Measurements from ENCODE around the gene ADRA2B.

ADRA2B gene

GRCh38 chr2:96136129-96136720, 19.9 kb upstream of the ADRA2B start:
- Histone ChIP-seq H3K4me1 (ENCODE audit: control insufficient read depth, insufficient read depth, low read length) (no peaks in the 10 kb centered on the region), H3K4me3 (ENCODE audit: insufficient read depth, low read depth, low read length) (no peak overlapping the region), H3K9me3 (ENCODE audit: control insufficient read depth, low read length) (no peaks in the 10 kb centered on the region), H3K36me3 (ENCODE audit: control insufficient read depth, insufficient read depth, low read length) (no peaks in the 10 kb centered on the region), H3K27ac (ENCODE audit: insufficient read depth, low read depth, low read length, poor library complexity, severe bottlenecking) (no peak overlapping the region), H3K27me3 (ENCODE audit: control insufficient read depth, insufficient read depth, low read length, poor library complexity, severe bottlenecking) (no peaks in the 10 kb centered on the region)
- 91 to 92% methylated on average over 8 of the region's 8 CpGs for WGBS, 2 experiments

GRCh38 chr2:96135621-96136020, 19.2 kb upstream of the ADRA2B start:
- Histone ChIP-seq H3K27ac (ENCODE audit: insufficient read depth, low read depth, low read length, poor library complexity, severe bottlenecking) (no peak overlapping the region), H3K9me3 (ENCODE audit: control insufficient read depth, low read length) (no peaks in the 10 kb centered on the region), H3K4me3 (ENCODE audit: insufficient read depth, low read depth, low read length) (no peak overlapping the region), H3K36me3 (ENCODE audit: control insufficient read depth, insufficient read depth, low read length) (no peaks in the 10 kb centered on the region), H3K27me3 (ENCODE audit: control insufficient read depth, insufficient read depth, low read length, poor library complexity, severe bottlenecking) (no peaks in the 10 kb centered on the region), H3K4me1 (ENCODE audit: control insufficient read depth, insufficient read depth, low read length) (no peaks in the 10 kb centered on the region)
- 84 to 89% methylated on average over 5 of the region's 5 CpGs for WGBS, 2 experiments

GRCh38 chr2:96135171-96135570, 18.8 kb upstream of the ADRA2B start:
- H3K4me1 ChIP-seq (ENCODE audit: control insufficient read depth, insufficient read depth, low read length): no peaks in the 10 kb centered on the region
- WGBS, 2 experiments: 90 to 91% methylated on average over 9 of the region's 9 CpGs
- no peak overlapping the region for H3K27ac ChIP-seq (ENCODE audit: insufficient read depth, low read depth, low read length, poor library complexity, severe bottlenecking)
- no peaks in the 10 kb centered on the region for H3K36me3 ChIP-seq (ENCODE audit: control insufficient read depth, insufficient read depth, low read length)
- no peaks in the 10 kb centered on the region for H3K9me3 ChIP-seq (ENCODE audit: control insufficient read depth, low read length)
- H3K27me3 ChIP-seq (ENCODE audit: control insufficient read depth, insufficient read depth, low read length, poor library complexity, severe bottlenecking): no peaks in the 10 kb centered on the region
- no peak overlapping the region for H3K4me3 ChIP-seq (ENCODE audit: insufficient read depth, low read depth, low read length)

- 90 to 93% methylated on average over 11 of the region's 11 CpGs for WGBS, 2 experiments
- no peak overlapping the region for H3K27ac ChIP-seq (ENCODE audit: insufficient read depth, low read depth, low read length, poor library complexity, severe bottlenecking)
- no peaks in the 10 kb centered on the region for H3K36me3 ChIP-seq (ENCODE audit: control insufficient read depth, insufficient read depth, low read length)
- H3K9me3 ChIP-seq (ENCODE audit: control insufficient read depth, low read length): no peaks in the 10 kb centered on the region
- H3K27me3 ChIP-seq (ENCODE audit: control insufficient read depth, insufficient read depth, low read length, poor library complexity, severe bottlenecking): no peaks in the 10 kb centered on the region
- H3K4me3 ChIP-seq (ENCODE audit: insufficient read depth, low read depth, low read length): no peak overlapping the region
- no peaks in the 10 kb centered on the region for H3K4me1 ChIP-seq (ENCODE audit: control insufficient read depth, insufficient read depth, low read length)
Measured at GRCh38 chr2:96134421-96134820, 18.1 kb upstream of the ADRA2B start.

DNA sequence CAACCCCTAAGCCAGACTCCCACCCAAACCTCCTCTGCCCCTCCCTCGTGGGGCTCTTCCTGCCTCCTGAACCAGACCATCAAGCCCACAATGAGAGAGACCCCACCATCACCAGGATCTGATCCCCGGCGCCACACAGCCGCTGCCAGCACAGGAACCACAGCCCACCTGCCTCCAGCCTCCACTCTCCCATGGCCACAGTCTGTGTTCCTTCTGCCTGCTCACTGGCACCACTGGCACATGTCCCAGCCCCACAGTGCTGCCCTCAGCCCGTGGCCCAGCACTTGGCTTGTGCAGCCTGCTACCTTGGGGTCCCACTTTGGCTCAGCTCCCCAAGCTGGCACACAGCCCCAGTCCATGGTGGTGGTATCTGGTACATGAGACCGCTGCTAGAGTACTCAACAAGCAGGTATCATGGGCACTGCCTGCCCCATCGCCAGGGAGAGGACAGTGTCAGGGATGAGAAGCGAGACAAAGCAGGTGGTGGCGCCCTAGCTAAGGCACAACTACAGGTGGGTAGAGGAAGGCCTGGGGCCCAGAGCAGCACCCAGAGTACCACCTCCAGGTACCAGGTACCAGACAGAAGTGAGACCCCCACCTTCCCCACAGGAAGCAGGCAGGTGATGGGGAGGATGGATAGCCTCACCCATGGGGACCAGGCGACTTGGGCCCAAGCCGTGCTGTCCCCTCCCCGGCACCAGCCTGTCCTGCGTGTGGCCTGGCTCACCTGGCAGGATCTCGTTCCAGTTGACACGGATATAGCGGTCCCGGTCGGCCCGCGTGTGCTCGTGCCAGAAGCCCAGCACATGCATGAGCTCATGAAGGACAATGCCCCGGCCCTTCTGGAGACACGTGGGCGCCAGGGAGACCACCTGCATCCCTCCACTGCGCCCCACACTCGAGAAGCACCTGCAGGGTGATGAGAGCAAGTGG, 15.7 kb upstream of the ADRA2B start:
- WGBS, 2 experiments: 93% methylated on average over 26 of the region's 26 CpGs
- H3K4me3 ChIP-seq (ENCODE audit: insufficient read depth, low read depth, low read length): no peak overlapping the region

DNA sequence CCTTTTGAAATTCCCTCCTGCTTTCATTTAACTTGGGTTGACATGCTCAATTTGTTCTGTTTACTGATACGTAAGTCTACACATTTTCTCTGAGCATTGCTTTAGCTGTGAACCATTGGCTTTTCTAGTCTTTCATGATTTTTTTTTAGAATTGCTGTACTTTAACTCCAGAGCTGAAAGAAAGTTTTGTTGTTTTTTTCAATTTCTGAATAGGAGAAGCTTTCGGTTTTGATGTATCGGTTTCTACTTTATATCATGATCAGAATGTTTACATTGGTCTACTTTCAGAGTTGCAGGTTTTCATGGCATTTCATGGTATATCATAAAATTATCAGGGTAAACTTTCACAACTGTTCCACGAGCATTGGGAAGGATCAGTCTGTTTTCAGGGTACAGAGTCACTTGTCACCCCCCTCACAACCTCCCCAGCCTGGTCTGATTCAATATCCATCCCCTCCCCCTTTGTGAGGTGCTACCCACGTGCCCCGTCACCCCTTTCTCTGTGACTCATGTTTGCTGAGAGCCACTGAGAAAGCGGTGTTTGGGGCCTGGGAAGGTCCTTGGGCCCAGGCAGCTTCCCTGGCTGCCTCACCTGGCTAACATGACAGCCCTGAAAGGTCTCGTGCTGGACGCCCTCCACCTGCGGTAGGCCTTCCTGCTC, 14.9 kb upstream of the ADRA2B start:
- H3K9me3 ChIP-seq (ENCODE audit: control insufficient read depth, low read length): no peaks in the 10 kb centered on the region
- H3K27me3 ChIP-seq (ENCODE audit: control insufficient read depth, insufficient read depth, low read length, poor library complexity, severe bottlenecking): no peaks in the 10 kb centered on the region
- H3K4me3 ChIP-seq (ENCODE audit: insufficient read depth, low read depth, low read length): no peak overlapping the region
- no peaks in the 10 kb centered on the region for H3K36me3 ChIP-seq (ENCODE audit: control insufficient read depth, insufficient read depth, low read length)
- no peaks in the 10 kb centered on the region for H3K4me1 ChIP-seq (ENCODE audit: control insufficient read depth, insufficient read depth, low read length)
- H3K27ac ChIP-seq (ENCODE audit: insufficient read depth, low read depth, low read length, poor library complexity, severe bottlenecking): no peak overlapping the region
- 84 to 88% methylated on average over 10 of the region's 10 CpGs for WGBS, 2 experiments

More for the DNA sequence above, 15.7 kb upstream of the ADRA2B start:
- Histone ChIP-seq H3K36me3 (ENCODE audit: control insufficient read depth, insufficient read depth, low read length) (no peaks in the 10 kb centered on the region), H3K4me1 (ENCODE audit: control insufficient read depth, insufficient read depth, low read length) (no peaks in the 10 kb centered on the region), H3K9me3 (ENCODE audit: control insufficient read depth, low read length) (no peaks in the 10 kb centered on the region), H3K27ac (ENCODE audit: insufficient read depth, low read depth, low read length, poor library complexity, severe bottlenecking) (no peak overlapping the region), H3K27me3 (ENCODE audit: control insufficient read depth, insufficient read depth, low read length, poor library complexity, severe bottlenecking) (no peaks in the 10 kb centered on the region)

- Histone ChIP-seq H3K9me3 (ENCODE audit: control insufficient read depth, low read length) (no peaks in the 10 kb centered on the region), H3K27ac (ENCODE audit: insufficient read depth, low read depth, low read length, poor library complexity, severe bottlenecking) (no peak overlapping the region), H3K4me1 (ENCODE audit: control insufficient read depth, insufficient read depth, low read length) (no peaks in the 10 kb centered on the region), H3K4me3 (ENCODE audit: insufficient read depth, low read depth, low read length) (no peak overlapping the region), H3K27me3 (ENCODE audit: control insufficient read depth, insufficient read depth, low read length, poor library complexity, severe bottlenecking) (no peaks in the 10 kb centered on the region), H3K36me3 (ENCODE audit: control insufficient read depth, insufficient read depth, low read length) (no peaks in the 10 kb centered on the region)
- WGBS, 2 experiments: 91 to 92% methylated on average over 4 of the region's 4 CpGs
Measured at GRCh38 chr2:96130483-96130882, 14.1 kb upstream of the ADRA2B start.

GRCh38 chr2:96129528-96130120, 13.3 kb upstream of the ADRA2B start:
- Histone ChIP-seq H3K4me3 (ENCODE audit: insufficient read depth, low read depth, low read length) (no peak overlapping the region), H3K4me1 (ENCODE audit: control insufficient read depth, insufficient read depth, low read length) (no peaks in the 10 kb centered on the region), H3K36me3 (ENCODE audit: control insufficient read depth, insufficient read depth, low read length) (no peaks in the 10 kb centered on the region), H3K27ac (ENCODE audit: insufficient read depth, low read depth, low read length, poor library complexity, severe bottlenecking) (no peak overlapping the region), H3K9me3 (ENCODE audit: control insufficient read depth, low read length) (no peaks in the 10 kb centered on the region), H3K27me3 (ENCODE audit: control insufficient read depth, insufficient read depth, low read length, poor library complexity, severe bottlenecking) (no peaks in the 10 kb centered on the region)
- 88% methylated on average over 15 to 16 of the region's 16 CpGs for WGBS, 2 experiments

- Histone ChIP-seq H3K36me3 (ENCODE audit: control insufficient read depth, insufficient read depth, low read length) (no peaks in the 10 kb centered on the region), H3K27ac (ENCODE audit: insufficient read depth, low read depth, low read length, poor library complexity, severe bottlenecking) (no peak overlapping the region), H3K27me3 (ENCODE audit: control insufficient read depth, insufficient read depth, low read length, poor library complexity, severe bottlenecking) (no peaks in the 10 kb centered on the region), H3K9me3 (ENCODE audit: control insufficient read depth, low read length) (no peaks in the 10 kb centered on the region), H3K4me3 (ENCODE audit: insufficient read depth, low read depth, low read length) (no peak overlapping the region), H3K4me1 (ENCODE audit: control insufficient read depth, insufficient read depth, low read length) (no peaks in the 10 kb centered on the region)
- WGBS, 2 experiments: 87 to 95% methylated on average over 5 to 6 of the region's 6 CpGs
Measured at GRCh38 chr2:96128456-96128855, 12.1 kb upstream of the ADRA2B start.
